GM12873 (cell line): ENCODE results near the gene GNAI1.

Experiments used
- CTCF ChIP-seq: IDR thresholded peaks from 2 replicates; pipeline ENCODE4 v1.5.1; 2012; ENCODE audit warnings: low read depth, mild to moderate bottlenecking, moderate library complexity, low read length, control low read depth; ENCODE audit not compliant: insufficient read depth; ENCODE audit errors: missing control alignments

GNAI1 gene

DNA sequence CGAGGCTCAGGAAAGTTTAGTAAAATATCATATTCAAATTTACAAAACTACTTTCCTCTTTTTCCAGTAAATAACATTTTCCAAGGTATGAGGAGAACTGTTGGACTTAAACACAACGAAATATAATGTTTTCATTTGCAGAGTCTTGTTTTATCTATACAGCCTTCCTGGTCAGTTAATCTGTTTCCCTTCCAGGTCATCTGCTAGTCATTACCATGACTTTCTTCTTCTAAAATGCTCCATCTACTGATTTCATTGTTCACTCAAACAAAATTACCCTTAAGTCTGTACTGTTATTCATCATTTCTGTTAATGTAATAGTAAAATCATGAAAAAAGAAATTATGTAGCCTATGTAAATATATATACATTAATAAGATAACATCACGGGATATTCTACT lies 69.8 kb downstream of the GNAI1 start:
- TF ChIP-seq CTCF: no peak

GRCh38 chr7:80204919-80205318 lies 70.3 kb downstream of the GNAI1 start:
- TF ChIP-seq CTCF: no peak

- TF ChIP-seq CTCF: no peak
These were observed 72.1 kb downstream of the GNAI1 start for GRCh38 chr7:80206763-80207162.

DNA sequence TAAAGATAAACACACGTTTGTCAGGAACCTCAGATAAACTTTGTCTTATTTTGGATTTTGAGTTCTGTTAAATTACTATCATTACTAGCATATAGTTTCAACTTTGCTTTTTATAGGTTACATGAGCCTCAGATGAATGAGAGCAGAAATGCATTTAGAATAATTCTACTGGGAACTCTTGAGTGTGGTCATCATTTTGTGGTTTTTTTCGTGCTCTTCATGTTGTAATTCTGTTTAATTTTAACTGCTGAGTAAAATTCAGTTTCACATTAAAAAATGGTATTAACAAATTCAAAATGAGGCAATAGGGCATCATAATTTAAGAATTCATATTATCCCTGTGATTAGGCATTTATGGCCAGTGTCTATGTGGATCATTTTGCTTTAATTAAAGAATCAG lies 72.9 kb downstream of the GNAI1 start:
- no peak for TF ChIP-seq CTCF

GRCh38 chr7:80208700-80209099 lies 74.1 kb downstream of the GNAI1 start:
- TF ChIP-seq CTCF: no peak

DNA sequence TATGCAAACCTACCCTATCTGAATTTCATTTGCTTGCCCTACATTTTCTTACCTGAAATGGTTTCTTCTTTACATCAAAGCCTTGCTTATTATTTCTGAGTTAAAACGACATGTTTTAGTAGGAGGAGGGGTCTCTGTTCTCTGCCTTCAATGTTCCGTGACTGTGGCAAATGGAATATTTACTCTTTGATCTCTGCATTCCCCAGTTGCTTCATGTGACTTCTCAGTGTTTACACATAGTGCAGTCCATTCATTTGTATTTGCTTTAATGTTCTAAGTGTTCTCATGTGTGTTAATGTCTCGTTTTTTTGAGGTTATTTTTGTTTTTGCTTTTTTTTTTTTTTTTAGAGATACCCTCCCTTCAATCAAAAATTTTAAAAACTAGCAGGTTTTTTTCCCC lies 75.8 kb downstream of the GNAI1 start:
- TF ChIP-seq CTCF: no peak

GRCh38 chr7:80213814-80214213 lies 79.2 kb downstream of the GNAI1 start:
- no peak for TF ChIP-seq CTCF
